Measurements from ENCODE around the gene GPR17. TPM values are rescaled to one million over a fixed set of nuclear protein-coding genes. Genes with fewer than 3 reads are reported as not detected.

Gene GPR17
- total and polyA plus RNA-seq, 2 experiments from 2014 or later = not detected

GRCh38 chr2:127642706-127643438 is 3.1 kb upstream of the GPR17 start:
- no peaks in the 10 kb centered on the region for H4K20me1 ChIP-seq (replicated peaks; ENCODE audit: insufficient read depth)
- 0 out of 2 replicates have a peak, but pooled peaks cover 2% of the 10 kb centered on the region for H3K4me1 ChIP-seq (ENCODE audit: insufficient read depth)
- no peak overlapping the region for H3K27ac ChIP-seq (ENCODE audit: low read depth)
- H3F3A ChIP-seq (replicated peaks; ENCODE audit: low read depth) = no peaks in the 10 kb centered on the region
- no peaks in the 10 kb centered on the region for H3K27me3 ChIP-seq (ENCODE audit: insufficient read depth)
- H3K4me2 ChIP-seq = no peak overlapping the region
- no peak overlapping the region for H3K4me3 ChIP-seq
- H3K36me3 Mint-ChIP-seq (ENCODE audit: low read depth) = no peaks in the 10 kb centered on the region
- no peak for ATAC-seq
- no peak overlapping the region for H2AFZ ChIP-seq
- peaks cover 5% of the 10 kb centered on the region for H3K27me3 Mint-ChIP-seq (ENCODE audit: insufficient read depth, low read depth, poor library complexity)
- no peaks in the 10 kb centered on the region for H3K9me3 Mint-ChIP-seq
- TF ChIP-seq ETS1 (IDR thresholded peaks at IDR 0.05) (no peak), NANOG (IDR thresholded peaks at IDR 0.05; ENCODE audit: borderline replicate concordance) (no peak), CREB1 (CRISPR knock-in tag; IDR thresholded peaks at IDR 0.05; ENCODE audit: low read depth) (no peak)
- H3K4me3 Mint-ChIP-seq = no peak overlapping the region
- no peaks in the 10 kb centered on the region for H3K36me3 ChIP-seq (ENCODE audit: insufficient read depth)
- no peaks in the 10 kb centered on the region for H3K9me2 ChIP-seq (ENCODE audit: insufficient read depth)
- H3K79me2 ChIP-seq (replicated peaks; ENCODE audit: insufficient read depth) = no peaks in the 10 kb centered on the region
- H3K4me1 Mint-ChIP-seq = peaks cover 11% of the 10 kb centered on the region
- no peak for DNase-seq (ENCODE audit: low spot score)
- H3K27ac Mint-ChIP-seq = no peak overlapping the region

DNA sequence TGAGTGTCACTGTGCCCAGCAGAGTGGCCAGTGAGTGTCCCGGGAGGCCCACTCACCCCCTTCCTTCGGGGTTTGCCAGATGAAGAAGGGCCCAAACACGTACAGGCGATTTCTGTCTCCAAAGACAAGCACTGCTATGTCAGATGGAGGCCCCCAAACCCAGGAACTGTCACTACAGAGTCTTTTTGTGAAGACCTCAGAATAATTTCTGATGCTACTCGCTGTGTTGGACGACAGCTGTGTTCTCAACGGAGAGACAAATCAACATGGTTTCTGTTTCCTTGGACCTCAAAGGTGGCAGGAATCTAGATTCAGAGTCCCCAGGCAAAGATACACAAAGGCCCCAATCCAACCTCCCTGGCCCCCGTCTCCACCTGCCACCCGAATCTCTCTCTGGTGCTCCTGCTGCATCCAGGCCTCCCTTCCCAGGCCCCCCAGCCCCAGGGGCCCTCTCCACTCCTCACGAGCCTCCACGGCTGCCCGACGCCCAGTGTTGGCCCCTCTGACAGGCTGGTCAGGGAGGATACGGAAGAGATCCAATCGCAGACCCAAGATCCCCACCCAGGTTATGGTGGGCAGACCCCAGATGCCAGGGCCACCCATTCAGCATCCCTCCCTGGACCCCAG is 2.4 kb upstream of the GPR17 start:
- no peak overlapping the region for H3K4me2 ChIP-seq
- H3K4me1 Mint-ChIP-seq = peaks cover 9% of the 10 kb centered on the region
- peaks cover 5% of the 10 kb centered on the region for H3K27me3 Mint-ChIP-seq (ENCODE audit: insufficient read depth, low read depth, poor library complexity)
- H3K9me3 Mint-ChIP-seq = no peaks in the 10 kb centered on the region
- no peaks in the 10 kb centered on the region for H3K9me2 ChIP-seq (ENCODE audit: insufficient read depth)
- H3K79me2 ChIP-seq (replicated peaks; ENCODE audit: insufficient read depth) = no peaks in the 10 kb centered on the region
- H3K36me3 Mint-ChIP-seq (ENCODE audit: low read depth) = no peaks in the 10 kb centered on the region
- no peak overlapping the region for H3K27ac Mint-ChIP-seq
- H3K27ac ChIP-seq (ENCODE audit: low read depth) = no peak overlapping the region
- no peak for DNase-seq (ENCODE audit: low spot score)
- no peaks in the 10 kb centered on the region for H4K20me1 ChIP-seq (replicated peaks; ENCODE audit: insufficient read depth)
- no peaks in the 10 kb centered on the region for H3K36me3 ChIP-seq (ENCODE audit: insufficient read depth)
- H3K4me3 Mint-ChIP-seq = no peak overlapping the region
- no peaks in the 10 kb centered on the region for H3K27me3 ChIP-seq (ENCODE audit: insufficient read depth)
- no peak overlapping the region for H2AFZ ChIP-seq
- H3K4me3 ChIP-seq = no peak overlapping the region
- no peaks in the 10 kb centered on the region for H3K4me1 ChIP-seq (ENCODE audit: insufficient read depth)
- no peaks in the 10 kb centered on the region for H3F3A ChIP-seq (replicated peaks; ENCODE audit: low read depth)
- TF ChIP-seq POLR2AphosphoS5 (IDR thresholded peaks at IDR 0.05; ENCODE audit: low read depth) (no peak), CTCF (conservative IDR thresholded peaks at IDR 0.05; ENCODE audit: low read depth in 2 of 2) (no peak), CREB1 (CRISPR knock-in tag; IDR thresholded peaks at IDR 0.05; ENCODE audit: low read depth) (no peak), JUNB (IDR thresholded peaks at IDR 0.05; ENCODE audit: unreplicated experiment) (no peak), EZH2 (IDR thresholded peaks at IDR 0.05; ENCODE audit: low read depth, unreplicated experiment) (no peak), ETS1 (IDR thresholded peaks at IDR 0.05) (no peak)
- ATAC-seq = no peak

Measured in GM23338 (cell line).